Spleen (tissue), 7 donors: ENCODE data around the gene GABBR2.

Experiments used
- POLR2A ChIP-seq, 3 donors: fragments of 450-650 bp; IDR thresholded peaks; one replicate each; pipeline ENCODE4 v1.5.1; 2017; ENCODE audit warnings: antibody characterized with exemption in 3 of 3, mild to moderate bottlenecking in 1 of 3
- POLR2AphosphoS5 ChIP-seq, 3 donors: sonication (generic); formaldehyde crosslinking; IDR thresholded peaks; one replicate each; pipeline ENCODE4 v1.5.1; 2017; ENCODE audit warnings: antibody characterized with exemption in 3 of 3
- TF ChIP-seq, protein P1 (sequence below), 11 experiments: fragments of 200-600 bp in 7 of 11; fragments of 450-650 bp in 4 of 11; sonication (generic) in 4 of 11; IDR thresholded peaks in 8 of 11; conservative IDR thresholded peaks in 3 of 11; 1 replicate in 7 of 11; 2 replicates in 4 of 11; pipeline versions ENCODE4 v1.4.0 to v1.8.0; 2016 to 2021; ENCODE audit warnings: antibody characterized with exemption in 11 of 11, inconsistent platforms in 4 of 11, mild to moderate bottlenecking in 1 of 11
- donor health status: DM: no; HTN: no; CAD: no; lungs with moderate emphysema.
- donor health status: DM: no; HTN: no; CAD: no.
- donor health status: DM: no; HTN: no; CAD: no.

- no peak for TF ChIP-seq POLR2AphosphoS5 (IDR thresholded peaks at IDR 0.05)
- TF ChIP-seq, protein P1, sequence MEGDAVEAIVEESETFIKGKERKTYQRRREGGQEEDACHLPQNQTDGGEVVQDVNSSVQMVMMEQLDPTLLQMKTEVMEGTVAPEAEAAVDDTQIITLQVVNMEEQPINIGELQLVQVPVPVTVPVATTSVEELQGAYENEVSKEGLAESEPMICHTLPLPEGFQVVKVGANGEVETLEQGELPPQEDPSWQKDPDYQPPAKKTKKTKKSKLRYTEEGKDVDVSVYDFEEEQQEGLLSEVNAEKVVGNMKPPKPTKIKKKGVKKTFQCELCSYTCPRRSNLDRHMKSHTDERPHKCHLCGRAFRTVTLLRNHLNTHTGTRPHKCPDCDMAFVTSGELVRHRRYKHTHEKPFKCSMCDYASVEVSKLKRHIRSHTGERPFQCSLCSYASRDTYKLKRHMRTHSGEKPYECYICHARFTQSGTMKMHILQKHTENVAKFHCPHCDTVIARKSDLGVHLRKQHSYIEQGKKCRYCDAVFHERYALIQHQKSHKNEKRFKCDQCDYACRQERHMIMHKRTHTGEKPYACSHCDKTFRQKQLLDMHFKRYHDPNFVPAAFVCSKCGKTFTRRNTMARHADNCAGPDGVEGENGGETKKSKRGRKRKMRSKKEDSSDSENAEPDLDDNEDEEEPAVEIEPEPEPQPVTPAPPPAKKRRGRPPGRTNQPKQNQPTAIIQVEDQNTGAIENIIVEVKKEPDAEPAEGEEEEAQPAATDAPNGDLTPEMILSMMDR (IDR thresholded peaks at IDR 0.05 in 8 of 11, conservative IDR thresholded peaks at IDR 0.05 in 3 of 11), result no peak
- no peak for TF ChIP-seq POLR2A (IDR thresholded peaks at IDR 0.05)
Measured at GRCh38 chr9:98249771-98250170, 459.0 kb downstream of the GABBR2 start.
